Heart left ventricle (tissue), 16 donors: Measurements from ENCODE around the gene MRPS35. TPM values are rescaled to one million over a fixed set of nuclear protein-coding genes. Genes with fewer than 3 reads are reported as not detected.
A peak's percentile ranks its signal among the peaks of the same experiment; 100 is the strongest.

ENCODE experiments used
- ATAC-seq, 4 donors: fragments of 200-7000 bp; cut with Tn5 transposase; one replicate each; pipeline ENCODE4 v1.9.1; 2020 to 2022; ENCODE audit warnings: moderate library complexity in 4 of 4, mild to moderate bottlenecking in 3 of 4, moderate number of reproducible peaks in 1 of 4
- DNase-seq, 5 donors: peaks; one replicate each; pipeline ENCODE4 v3.0.0-alpha.2; 2020
- H3K27ac ChIP-seq, 12 donors: fragments of 200-600 bp; sonication (generic) in 4 of 12; one replicate each; pipeline versions ENCODE4 v1.5.0 to v1.8.0; 2016 to 2022; ENCODE audit warnings: mild to moderate bottlenecking in 2 of 12
- H3K27me3 ChIP-seq, 9 donors: fragments of 200-600 bp; sonication (generic) in 2 of 9; one replicate each; pipeline versions ENCODE4 v1.5.1 to v1.8.0; 2016 to 2022; ENCODE audit warnings: mild to moderate bottlenecking in 3 of 9
- H3K36me3 ChIP-seq, 9 donors: fragments of 200-600 bp; sonication (generic) in 2 of 9; one replicate each; pipeline versions ENCODE4 v1.5.0 to v1.8.0; 2018 to 2022; ENCODE audit warnings: mild to moderate bottlenecking in 2 of 9
- H3K4me1 ChIP-seq, 12 donors: fragments of 200-600 bp; sonication (generic) in 4 of 12; one replicate each; pipeline versions ENCODE4 v1.5.0 to v1.8.0; 2016 to 2022; ENCODE audit warnings: mild to moderate bottlenecking in 3 of 12
- H3K4me3 ChIP-seq, 12 donors: fragments of 200-600 bp; sonication (generic) in 4 of 12; one replicate each; pipeline versions ENCODE4 v1.5.0 to v1.8.0; 2017 to 2022; ENCODE audit warnings: mild to moderate bottlenecking in 9 of 12, moderate library complexity in 4 of 12
- H3K9me3 ChIP-seq, 12 donors: fragments of 200-600 bp; sonication (generic) in 4 of 12; one replicate each; pipeline versions ENCODE4 v1.5.0 to v1.8.0; 2016 to 2022; ENCODE audit warnings: mild to moderate bottlenecking in 1 of 12
- CTCF ChIP-seq, 12 donors: fragments of 200-600 bp; sonication (generic) in 4 of 12; IDR thresholded peaks; one replicate each; pipeline versions ENCODE4 v1.5.0 to v1.8.0; 2018 to 2022; ENCODE audit warnings: antibody characterized with exemption in 12 of 12, mild to moderate bottlenecking in 5 of 12
- POLR2A ChIP-seq, 2 donors: fragments of 450-650 bp; IDR thresholded peaks; one replicate each; pipeline ENCODE4 v1.6.1; 2017; ENCODE audit warnings: antibody characterized with exemption in 2 of 2, mild to moderate bottlenecking in 2 of 2, moderate library complexity in 2 of 2
- WGBS, 4 donors: extraction: QIAGEN DNeasy Blood & Tissue Kit in 2 of 4; methylation state at CpG; one replicate each; pipeline versions ENCODE4 v1.1.5 to v1.1.7; 2013 to 2018; 5-methylcytosine and 5-hydroxymethylcytosine counted together
- intact Hi-C, 10 donors: fragments of 100-400 bp; cut with DNase I; formaldehyde crosslinking; loops; one replicate each; pipeline versions ENCODE4 v1.11.1 to v1.14.2; 2022
- polyA plus RNA-seq, 2 donors: library from polyadenylated mRNA; stranded (reverse); fragments of 200-250 nt; gene quantifications; one replicate each; pipeline ENCODE4 v1.2.3, GENCODE V29; 2013
- total RNA-seq, 9 donors: library from RNA; depleted of rRNA in 2 of 9; stranded (reverse); fragments of >200 nt in 2 of 9; fragmentation: NEBNext Ultra II Directional in 3 of 9; extraction: Animal tissue kit (Norgen Biotek cat#: 25700) in 3 of 9; gene quantifications; one replicate each; pipeline versions ENCODE4 v1.1.0 to v1.2.4, GENCODE V29; 2016 to 2023
- donor health status: ischemic (EF 13 %, LVEDD 7.1; RV severe dilation, severe dysfunction).
- donor health status: healthy with polysubstance abuse.
- donor health status: DM: no; HTN: yes; CAD: no.
- donor health status: DM: no; HTN: no; CAD: no.
- donor health status: ischemic (EF 25% LVEDD 6.9; RV normal size, moderate dysfunction).
- donor health status: ischemic (EF 25% LVEDD 5.7; RV mildly dilated, moderate dysfunction).
- donor health status: healthy.
- donor health status: DM: yes; HTN: yes; CAD: no.
- donor health status: ischemic (EF 35%, LVEDD 5.7; RV mildly dilated, moderate dysfunction).
- donor health status: nonischemic (EF 11% LVEDD 7.7; RV severe dilation, severe dysfunction).
- donor health status: DM: yes; HTN: yes; CAD: no.
- donor health status: PGD.
- donor health status: ischemic (EF 29% LVEDD 5.4; RV normal size, mild dysfunction).
- donor health status: nonischemic (EF 23%, LVEDD 6.1; RV moderate dilation, normal function).

MRPS35 gene
- total and polyA plus RNA-seq, 11 donors, result 39.8 to 94.1 (median 59.6) TPM

GRCh38 chr12:27667540-27667939 is 43.1 kb upstream of the MRPS35 start:
- H3K27ac ChIP-seq, result peak overlapping the region in 3 of 12 donors; percentile 19 to 39 (median 39)
- DNase-seq (peak in 2 of 5 donors; percentile 31 to 70), ATAC-seq (peak; percentile 59 to 92 (median 70))
- no peaks in the 10 kb centered on the region for H3K27me3 ChIP-seq
- H3K4me3 ChIP-seq, result no peak overlapping the region
- intact Hi-C loops, result loop anchor here in 2 of 10 donors (10.0 kb wide), 2 partner anchors 333 to 343 kb away; partner anchors contain the start of gene BMAL2 (in 1 of the 2)
- TF ChIP-seq CTCF (IDR thresholded peaks at IDR 0.05) (no peak), POLR2A (IDR thresholded peaks at IDR 0.05) (no peak)
- 72 to 85% (median 72%) methylated on average over 6 of the region's 6 CpGs for WGBS, 4 donors
- peaks cover 0 to 16% (median 5%) of the 10 kb centered on the region in 12 donors for H3K4me1 ChIP-seq
- H3K36me3 ChIP-seq, result peaks cover 0 to 99% (median 71%) of the 10 kb centered on the region in 9 donors
- no peaks in the 10 kb centered on the region for H3K9me3 ChIP-seq

- TF ChIP-seq POLR2A (IDR thresholded peaks at IDR 0.05) (no peak), CTCF (IDR thresholded peaks at IDR 0.05) (no peak)
- intact Hi-C loops, result loop anchor here in 3 of 10 donors (10.0 kb wide), 3 partner anchors 337 to 647 kb away; partner anchors contain the start of genes BMAL2 (in 1 of the 3) and MED21 (in 1 of the 3)
- peaks cover 0 to 93% (median 63%) of the 10 kb centered on the region in 9 donors for H3K36me3 ChIP-seq
- H3K4me1 ChIP-seq, result peaks cover 0 to 42% (median 25%) of the 10 kb centered on the region in 12 donors
- no peak overlapping the region for H3K4me3 ChIP-seq
- WGBS, 4 donors, result 57 to 68% (median 63%) methylated on average over 4 of the region's 4 CpGs
- DNase-seq, result no peak
- no peaks in the 10 kb centered on the region for H3K9me3 ChIP-seq
- no peaks in the 10 kb centered on the region for H3K27me3 ChIP-seq
- ATAC-seq, result peak in 1 of 4 donors; percentile 15
- peak overlapping the region in 7 of 12 donors; percentile 25 to 66 (median 47) for H3K27ac ChIP-seq
Measured at GRCh38 chr12:27672051-27672450, 38.6 kb upstream of the MRPS35 start.

GRCh38 chr12:27672643-27673042 is 38.0 kb upstream of the MRPS35 start:
- TF ChIP-seq POLR2A (IDR thresholded peaks at IDR 0.05) (no peak), CTCF (IDR thresholded peaks at IDR 0.05) (no peak)
- intact Hi-C loops, result loop anchor here in 3 of 10 donors (10.0 kb wide), 3 partner anchors 338 to 648 kb away; partner anchors contain the start of genes BMAL2 (in 1 of the 3) and MED21 (in 1 of the 3)
- 64 to 78% (median 70%) methylated on average over 1 of the region's 1 CpG for WGBS, 4 donors
- Histone ChIP-seq H3K9me3 (no peaks in the 10 kb centered on the region), H3K4me3 (peak overlapping the region in 1 of 12 donors; percentile 14), H3K36me3 (peaks cover 0 to 93% (median 64%) of the 10 kb centered on the region in 9 donors), H3K27ac (peak overlapping the region; percentile 22 to 76 (median 58)), H3K27me3 (no peaks in the 10 kb centered on the region), H3K4me1 (peaks cover 0 to 38% (median 25%) of the 10 kb centered on the region in 12 donors)
- DNase-seq (no peak), ATAC-seq (peak in 1 of 4 donors; percentile 39)

GRCh38 chr12:27673101-27673718 is 37.4 kb upstream of the MRPS35 start:
- intact Hi-C loops, result loop anchor here in 3 of 10 donors (10.0 kb wide), 3 partner anchors 338 to 648 kb away; partner anchors contain the start of genes BMAL2 (in 1 of the 3) and MED21 (in 1 of the 3)
- TF ChIP-seq CTCF (IDR thresholded peaks at IDR 0.05) (no peak), POLR2A (IDR thresholded peaks at IDR 0.05) (no peak)
- Histone ChIP-seq H3K27ac (peak overlapping the region; percentile 22 to 76 (median 58)), H3K36me3 (peaks cover 0 to 93% (median 64%) of the 10 kb centered on the region in 9 donors), H3K9me3 (no peaks in the 10 kb centered on the region), H3K4me3 (peak overlapping the region in 1 of 12 donors; percentile 14), H3K27me3 (no peaks in the 10 kb centered on the region), H3K4me1 (peaks cover 0 to 38% (median 25%) of the 10 kb centered on the region in 12 donors)
- 5 to 24% (median 8%) methylated on average over 3 of the region's 3 CpGs for WGBS, 4 donors
- no peak for DNase-seq
- ATAC-seq, result peak; percentile 83 to 94 (median 88)
